Astrocyte of the cerebellum (primary cell): ENCODE results near the gene PDXK.
A peak's percentile ranks its signal among the peaks of the same experiment; 100 is the strongest.

Experiments
- DNase-seq: peaks from one replicate; pipeline ENCODE4 v3.0.0-alpha.2; 2011; ENCODE audit warnings: low read depth
- H3K4me3 ChIP-seq: 2 replicates; pipeline ENCODE4 v1.5.1; 2011; ENCODE audit warnings: mild to moderate bottlenecking, low read depth, low read length, moderate library complexity
- in situ Hi-C: cut with HindIII; loops from 2 replicates; pipeline ENCODE4 v1.10.0; 2017; ENCODE audit warnings: low sequenced_read_pairs
- TF ChIP-seq, protein P1 (sequence below): IDR thresholded peaks from 2 replicates; pipeline ENCODE4 v1.5.1; 2012; ENCODE audit warnings: low read length, low read depth, moderate library complexity, mild to moderate bottlenecking; ENCODE audit errors: missing control alignments

Gene PDXK

DNA sequence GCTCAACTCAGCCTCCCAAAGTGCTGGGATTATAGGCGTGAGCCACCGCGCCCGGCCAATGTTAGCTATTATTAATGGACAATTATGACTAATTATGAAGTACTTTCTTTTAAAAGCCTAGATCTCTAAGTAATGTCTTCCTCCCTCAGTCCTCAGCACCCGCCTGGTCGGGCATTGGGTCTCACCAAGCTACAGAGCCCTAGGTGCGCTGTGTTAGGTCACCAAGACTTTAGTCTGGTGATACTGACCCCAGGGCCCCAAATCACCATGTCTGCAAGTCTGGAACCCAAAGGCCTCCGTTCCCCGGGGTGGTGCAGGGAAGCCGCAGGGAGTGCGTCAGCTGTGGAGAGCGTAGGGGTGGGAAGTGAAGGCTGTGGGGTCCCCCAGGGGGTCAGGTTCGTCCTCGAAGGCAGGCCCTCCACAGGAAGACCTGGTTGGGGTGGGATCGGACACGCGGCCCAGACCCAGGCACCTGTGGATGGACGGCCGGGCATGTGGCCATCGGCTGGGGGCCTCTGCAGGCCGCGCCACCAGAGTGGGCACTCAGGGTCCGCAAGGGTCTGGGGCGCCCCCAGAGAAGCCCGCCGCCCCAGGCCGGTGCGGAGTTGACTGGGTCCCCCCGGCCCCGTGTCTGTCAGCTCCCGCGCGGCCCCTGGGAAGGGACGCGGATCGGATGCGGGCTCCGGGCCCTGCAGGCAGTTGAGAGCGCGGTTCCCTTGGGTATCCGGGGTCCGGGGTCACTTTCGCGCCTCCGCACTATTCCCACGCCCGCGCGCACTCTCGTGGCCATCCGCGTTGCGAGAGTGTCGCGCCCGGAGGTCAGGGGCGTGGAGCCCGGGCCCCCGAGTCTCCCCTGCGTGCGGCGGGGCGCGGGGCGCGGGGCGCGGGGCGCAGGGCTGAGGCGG lies 710 bp upstream of the PDXK start:
- H3K4me3 ChIP-seq: peak overlapping the region; percentile 84
- in situ Hi-C loops: no loop called here
- no peak for DNase-seq
- TF ChIP-seq, protein P1, sequence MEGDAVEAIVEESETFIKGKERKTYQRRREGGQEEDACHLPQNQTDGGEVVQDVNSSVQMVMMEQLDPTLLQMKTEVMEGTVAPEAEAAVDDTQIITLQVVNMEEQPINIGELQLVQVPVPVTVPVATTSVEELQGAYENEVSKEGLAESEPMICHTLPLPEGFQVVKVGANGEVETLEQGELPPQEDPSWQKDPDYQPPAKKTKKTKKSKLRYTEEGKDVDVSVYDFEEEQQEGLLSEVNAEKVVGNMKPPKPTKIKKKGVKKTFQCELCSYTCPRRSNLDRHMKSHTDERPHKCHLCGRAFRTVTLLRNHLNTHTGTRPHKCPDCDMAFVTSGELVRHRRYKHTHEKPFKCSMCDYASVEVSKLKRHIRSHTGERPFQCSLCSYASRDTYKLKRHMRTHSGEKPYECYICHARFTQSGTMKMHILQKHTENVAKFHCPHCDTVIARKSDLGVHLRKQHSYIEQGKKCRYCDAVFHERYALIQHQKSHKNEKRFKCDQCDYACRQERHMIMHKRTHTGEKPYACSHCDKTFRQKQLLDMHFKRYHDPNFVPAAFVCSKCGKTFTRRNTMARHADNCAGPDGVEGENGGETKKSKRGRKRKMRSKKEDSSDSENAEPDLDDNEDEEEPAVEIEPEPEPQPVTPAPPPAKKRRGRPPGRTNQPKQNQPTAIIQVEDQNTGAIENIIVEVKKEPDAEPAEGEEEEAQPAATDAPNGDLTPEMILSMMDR: no peak

DNA sequence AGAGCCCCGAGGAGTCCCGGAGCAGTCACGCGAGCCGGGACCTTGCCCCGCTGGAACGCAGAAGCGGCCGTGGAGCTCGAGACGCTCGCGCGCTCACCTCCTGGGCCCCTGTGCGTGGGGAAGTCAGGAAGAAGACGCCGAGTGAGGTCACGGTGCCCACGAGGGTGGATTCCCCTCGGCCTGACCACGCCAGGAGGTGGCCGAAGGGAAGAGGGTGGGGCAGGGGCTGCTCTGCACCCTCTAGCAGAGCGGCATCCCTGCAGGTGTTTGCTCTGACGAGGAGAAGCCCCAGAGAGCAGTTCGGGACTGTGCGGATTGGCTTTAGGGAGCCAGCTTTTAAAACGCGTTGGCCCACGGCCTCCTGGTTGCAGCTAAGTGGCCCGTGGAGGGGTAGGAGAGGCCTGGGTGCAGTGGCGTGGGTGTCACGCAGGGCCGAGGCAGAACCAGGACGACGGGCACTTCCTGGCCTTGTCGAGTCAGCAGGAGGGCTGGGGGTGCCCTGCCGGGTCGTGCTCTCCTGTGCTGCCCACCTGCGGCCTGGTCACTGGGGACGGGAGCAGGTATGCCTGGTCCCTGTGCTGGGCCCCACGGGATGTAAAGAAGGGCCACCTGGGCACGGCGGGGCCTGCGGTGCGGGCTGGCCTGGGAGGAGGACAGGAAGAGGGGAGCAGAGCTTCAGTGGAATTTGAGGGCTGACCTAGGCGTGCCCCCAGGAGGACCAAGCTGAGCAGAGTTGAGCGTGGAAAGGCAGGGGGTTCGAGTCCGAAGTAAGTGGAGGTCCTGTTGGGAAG lies 1.0 kb downstream of the PDXK start:
- TF ChIP-seq, protein P1: no peak
- H3K4me3 ChIP-seq: peak overlapping the region; percentile 84
- no peak for DNase-seq

DNA sequence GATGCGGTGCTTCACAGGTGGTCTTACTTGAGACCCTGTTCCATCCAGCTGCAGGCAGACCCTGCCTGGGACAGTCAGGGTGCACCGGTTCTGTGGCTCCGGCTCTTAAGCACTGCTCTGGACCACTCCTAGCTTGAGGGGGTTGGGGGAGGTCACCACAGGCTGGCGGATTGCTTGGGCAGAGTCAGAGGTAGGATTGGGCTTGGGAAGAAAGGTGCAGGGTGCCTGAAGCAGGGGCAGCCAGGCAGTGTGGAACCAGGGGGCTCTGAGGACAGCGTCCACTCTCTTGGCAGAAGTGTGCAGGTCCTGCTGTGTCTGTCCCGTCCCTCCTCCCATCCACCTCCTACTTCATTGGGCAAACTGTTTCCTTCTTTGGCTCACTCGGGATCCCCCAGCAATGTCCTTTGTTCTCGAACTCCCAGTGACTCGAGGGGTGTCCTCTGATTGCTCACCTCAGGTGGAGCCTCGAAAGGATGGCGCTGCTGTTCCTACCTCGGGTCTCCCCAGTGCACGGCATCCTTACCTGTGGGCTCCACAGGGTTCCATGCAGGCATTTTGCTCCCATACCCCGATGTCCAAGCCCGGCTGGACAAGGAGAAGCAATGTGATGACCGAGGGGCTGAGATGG lies 1.7 kb downstream of the PDXK start:
- TF ChIP-seq, protein P1: no peak

More for the DNA sequence above, 1.0 kb downstream of the PDXK start:
- in situ Hi-C loops: no loop called here

DNA sequence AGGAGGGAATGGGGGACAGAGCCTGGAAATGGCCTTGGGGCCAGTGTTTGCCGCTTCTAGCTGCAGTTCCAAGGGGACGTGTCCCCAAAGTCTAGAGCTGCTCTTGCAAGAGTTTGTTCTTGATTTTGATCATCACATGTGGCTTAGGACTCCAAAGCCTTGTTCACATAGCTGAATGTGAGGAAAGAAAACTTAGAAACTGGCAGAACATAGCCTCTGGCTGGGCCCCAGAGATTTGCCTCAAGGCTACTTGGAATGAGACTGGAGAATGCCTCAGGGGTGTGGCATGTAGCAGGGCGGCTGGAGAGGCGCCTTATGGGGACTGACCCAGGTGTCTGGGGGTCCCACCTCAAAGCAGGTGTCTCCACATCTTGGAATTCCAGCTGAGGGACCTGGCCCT lies 2.3 kb downstream of the PDXK start:
- peak overlapping the region; percentile 84 for H3K4me3 ChIP-seq
- TF ChIP-seq, protein P1: no peak
- no peak for DNase-seq
- in situ Hi-C loops: no loop called here

More for the DNA sequence above, 1.7 kb downstream of the PDXK start:
- no peak for DNase-seq
- in situ Hi-C loops: no loop called here
- peak overlapping the region; percentile 84 for H3K4me3 ChIP-seq

DNA sequence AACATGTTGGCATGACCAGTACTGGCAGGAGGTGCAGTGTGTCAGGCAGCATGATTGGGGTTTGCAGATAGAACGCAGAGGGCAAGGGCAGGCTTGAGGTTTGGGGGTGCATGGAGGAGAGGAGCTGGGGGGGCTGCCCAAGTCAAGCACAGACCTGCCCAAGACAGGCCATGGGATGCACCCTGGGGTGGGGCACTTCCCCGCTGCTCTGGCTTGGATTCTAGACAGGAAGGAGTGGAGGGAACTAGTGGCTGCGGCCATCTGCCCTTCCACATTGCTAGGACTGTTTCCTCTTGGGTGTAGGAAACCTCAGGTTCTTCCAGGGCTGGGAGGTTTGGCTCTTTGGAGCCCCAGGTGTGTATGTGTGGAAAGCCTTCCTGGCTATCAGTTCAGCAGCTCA lies 3.0 kb downstream of the PDXK start:
- no peak overlapping the region for H3K4me3 ChIP-seq
- no peak for DNase-seq
- TF ChIP-seq, protein P1: no peak
- in situ Hi-C loops: no loop called here

DNA sequence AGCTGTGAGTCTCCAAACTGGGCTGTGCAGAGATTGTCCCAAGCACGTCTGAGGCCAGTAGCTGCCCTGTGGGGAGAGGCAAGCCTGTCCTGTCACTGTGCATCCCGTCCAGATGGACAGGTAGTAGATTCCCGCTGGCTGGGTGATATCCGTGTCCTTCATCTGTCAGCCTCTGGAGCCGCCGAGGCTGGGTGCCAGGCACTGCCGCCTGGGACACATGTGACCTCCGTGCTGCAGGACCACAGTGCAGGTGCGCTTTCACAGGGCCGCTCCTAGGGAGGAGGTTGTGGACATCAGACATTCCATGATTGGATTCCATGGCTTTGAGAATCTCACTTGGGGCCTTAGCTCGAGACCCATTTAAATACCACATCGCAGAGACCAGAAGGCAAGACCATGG lies 4.7 kb downstream of the PDXK start:
- no peak for DNase-seq
- in situ Hi-C loops: no loop called here
- TF ChIP-seq, protein P1: no peak
- H3K4me3 ChIP-seq: no peak overlapping the region
